ENCODE results near the gene DVL3. TPM values are rescaled to one million over a fixed set of nuclear protein-coding genes. Genes with fewer than 3 reads are reported as not detected.
A peak's percentile ranks its signal among the peaks of the same experiment; 100 is the strongest.

Gene DVL3
- polyA plus RNA-seq, 2 of the 4 experiments (the other 2 are of a cell fraction) = 14.1 to 24.4 TPM

DNA sequence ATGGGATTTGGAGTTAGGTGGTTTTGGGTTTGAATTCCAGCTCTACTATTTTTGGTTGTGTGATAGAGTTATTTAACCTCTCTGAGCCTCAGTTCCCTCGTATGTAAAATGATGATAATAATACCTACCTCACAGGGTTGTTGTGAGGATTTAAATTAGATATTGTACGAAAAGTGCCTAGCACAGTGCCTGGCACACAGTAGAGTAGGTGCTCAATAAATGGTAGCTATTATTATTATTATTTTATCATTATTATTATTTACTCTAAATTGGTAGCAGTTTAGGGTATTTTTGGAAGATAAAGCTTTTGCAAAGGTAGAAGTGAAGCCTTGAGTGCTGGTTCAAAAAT lies 18.2 kb downstream of the DVL3 start (continued):
- TF ChIP-seq, protein P1, sequence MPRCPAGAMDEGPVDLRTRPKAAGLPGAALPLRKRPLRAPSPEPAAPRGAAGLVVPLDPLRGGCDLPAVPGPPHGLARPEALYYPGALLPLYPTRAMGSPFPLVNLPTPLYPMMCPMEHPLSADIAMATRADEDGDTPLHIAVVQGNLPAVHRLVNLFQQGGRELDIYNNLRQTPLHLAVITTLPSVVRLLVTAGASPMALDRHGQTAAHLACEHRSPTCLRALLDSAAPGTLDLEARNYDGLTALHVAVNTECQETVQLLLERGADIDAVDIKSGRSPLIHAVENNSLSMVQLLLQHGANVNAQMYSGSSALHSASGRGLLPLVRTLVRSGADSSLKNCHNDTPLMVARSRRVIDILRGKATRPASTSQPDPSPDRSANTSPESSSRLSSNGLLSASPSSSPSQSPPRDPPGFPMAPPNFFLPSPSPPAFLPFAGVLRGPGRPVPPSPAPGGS (IDR thresholded peaks at IDR 0.05) = no peak

DNA sequence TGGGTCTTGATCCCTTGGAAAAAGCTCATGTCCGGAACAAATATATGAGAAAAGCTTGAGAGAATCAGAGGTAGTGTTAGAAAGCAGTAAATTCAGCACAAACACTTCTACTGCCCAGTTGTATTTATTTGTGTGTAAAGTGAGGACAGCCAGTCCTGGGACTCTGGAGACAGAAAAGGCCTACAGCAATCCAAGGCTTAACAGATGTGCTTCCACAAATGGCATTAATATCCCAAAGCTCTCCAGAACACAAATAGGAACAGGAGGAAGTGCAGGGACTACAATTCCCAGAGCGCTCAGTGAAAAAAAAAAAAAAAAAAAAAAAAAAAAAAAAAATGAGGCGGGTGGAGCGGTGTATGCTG lies 19.1 kb downstream of the DVL3 start:
- H3K27ac ChIP-seq = no peak overlapping the region
- no peak for ATAC-seq
- H3K4me2 ChIP-seq = peak overlapping the region; percentile 42; the same call in 2 of the 3 replicates
- TF ChIP-seq MYC (IDR thresholded peaks at IDR 0.05; ENCODE audit: borderline replicate concordance, low read length) = no peak
- TF ChIP-seq CBX8 (IDR thresholded peaks at IDR 0.05) = no peak
- TF ChIP-seq CBX2 (IDR thresholded peaks at IDR 0.05; ENCODE audit: borderline replicate concordance, low read depth) = no peak
- no peak for TF ChIP-seq ESRRA (IDR thresholded peaks at IDR 0.05; ENCODE audit: borderline replicate concordance, low read length)
- TF ChIP-seq, protein P2, sequence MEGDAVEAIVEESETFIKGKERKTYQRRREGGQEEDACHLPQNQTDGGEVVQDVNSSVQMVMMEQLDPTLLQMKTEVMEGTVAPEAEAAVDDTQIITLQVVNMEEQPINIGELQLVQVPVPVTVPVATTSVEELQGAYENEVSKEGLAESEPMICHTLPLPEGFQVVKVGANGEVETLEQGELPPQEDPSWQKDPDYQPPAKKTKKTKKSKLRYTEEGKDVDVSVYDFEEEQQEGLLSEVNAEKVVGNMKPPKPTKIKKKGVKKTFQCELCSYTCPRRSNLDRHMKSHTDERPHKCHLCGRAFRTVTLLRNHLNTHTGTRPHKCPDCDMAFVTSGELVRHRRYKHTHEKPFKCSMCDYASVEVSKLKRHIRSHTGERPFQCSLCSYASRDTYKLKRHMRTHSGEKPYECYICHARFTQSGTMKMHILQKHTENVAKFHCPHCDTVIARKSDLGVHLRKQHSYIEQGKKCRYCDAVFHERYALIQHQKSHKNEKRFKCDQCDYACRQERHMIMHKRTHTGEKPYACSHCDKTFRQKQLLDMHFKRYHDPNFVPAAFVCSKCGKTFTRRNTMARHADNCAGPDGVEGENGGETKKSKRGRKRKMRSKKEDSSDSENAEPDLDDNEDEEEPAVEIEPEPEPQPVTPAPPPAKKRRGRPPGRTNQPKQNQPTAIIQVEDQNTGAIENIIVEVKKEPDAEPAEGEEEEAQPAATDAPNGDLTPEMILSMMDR (IDR thresholded peaks at IDR 0.05) = no peak
- TF ChIP-seq, protein P3, sequence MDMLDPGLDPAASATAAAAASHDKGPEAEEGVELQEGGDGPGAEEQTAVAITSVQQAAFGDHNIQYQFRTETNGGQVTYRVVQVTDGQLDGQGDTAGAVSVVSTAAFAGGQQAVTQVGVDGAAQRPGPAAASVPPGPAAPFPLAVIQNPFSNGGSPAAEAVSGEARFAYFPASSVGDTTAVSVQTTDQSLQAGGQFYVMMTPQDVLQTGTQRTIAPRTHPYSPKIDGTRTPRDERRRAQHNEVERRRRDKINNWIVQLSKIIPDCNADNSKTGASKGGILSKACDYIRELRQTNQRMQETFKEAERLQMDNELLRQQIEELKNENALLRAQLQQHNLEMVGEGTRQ (IDR thresholded peaks at IDR 0.05) = no peak
- TF ChIP-seq, protein P4, sequence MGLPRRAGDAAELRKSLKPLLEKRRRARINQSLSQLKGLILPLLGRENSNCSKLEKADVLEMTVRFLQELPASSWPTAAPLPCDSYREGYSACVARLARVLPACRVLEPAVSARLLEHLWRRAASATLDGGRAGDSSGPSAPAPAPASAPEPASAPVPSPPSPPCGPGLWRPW (IDR thresholded peaks at IDR 0.05) = no peak
- TF ChIP-seq ZSCAN20 (CRISPR knock-in tag; IDR thresholded peaks at IDR 0.05) = no peak
- no peak for TF ChIP-seq EHF (CRISPR knock-in tag; IDR thresholded peaks at IDR 0.05)
- TF ChIP-seq EHMT2 (IDR thresholded peaks at IDR 0.05; ENCODE audit: low read depth) = no peak
- no peak for TF ChIP-seq GATA3 (IDR thresholded peaks at IDR 0.05; ENCODE audit: borderline replicate concordance)
- no peak for TF ChIP-seq RAD21 (conservative IDR thresholded peaks at IDR 0.05 in 1 of 2, IDR thresholded peaks at IDR 0.05 in 1 of 2)
- H3K4me3 ChIP-seq = no peak overlapping the region
- 24% methylated on average over 4 of the region's 4 CpGs for WGBS (ENCODE audit: missing lambda C conversion rate)
- FAIRE-seq = no peak
- H3K4me1 ChIP-seq = peaks cover 15% of the 10 kb centered on the region
- POLR2A ChIA-PET = interaction anchor here (0.6 to 1.1 kb wide), 2 partner anchors 11 to 20 kb away, joined by 4 to 5 read pairs; partner anchors contain the start of gene ABCF3
- H3K9me3 ChIP-seq = no peaks in the 10 kb centered on the region
- CTCF ChIA-PET = interaction anchor here (1.0 kb wide), 1 partner anchor 19 kb away, joined by 3 read pairs; the partner anchor contains the start of gene DVL3
- DNase-seq (ENCODE audit: low read depth in 1 of 2, low spot score in 1 of 2) = no peak

DNA sequence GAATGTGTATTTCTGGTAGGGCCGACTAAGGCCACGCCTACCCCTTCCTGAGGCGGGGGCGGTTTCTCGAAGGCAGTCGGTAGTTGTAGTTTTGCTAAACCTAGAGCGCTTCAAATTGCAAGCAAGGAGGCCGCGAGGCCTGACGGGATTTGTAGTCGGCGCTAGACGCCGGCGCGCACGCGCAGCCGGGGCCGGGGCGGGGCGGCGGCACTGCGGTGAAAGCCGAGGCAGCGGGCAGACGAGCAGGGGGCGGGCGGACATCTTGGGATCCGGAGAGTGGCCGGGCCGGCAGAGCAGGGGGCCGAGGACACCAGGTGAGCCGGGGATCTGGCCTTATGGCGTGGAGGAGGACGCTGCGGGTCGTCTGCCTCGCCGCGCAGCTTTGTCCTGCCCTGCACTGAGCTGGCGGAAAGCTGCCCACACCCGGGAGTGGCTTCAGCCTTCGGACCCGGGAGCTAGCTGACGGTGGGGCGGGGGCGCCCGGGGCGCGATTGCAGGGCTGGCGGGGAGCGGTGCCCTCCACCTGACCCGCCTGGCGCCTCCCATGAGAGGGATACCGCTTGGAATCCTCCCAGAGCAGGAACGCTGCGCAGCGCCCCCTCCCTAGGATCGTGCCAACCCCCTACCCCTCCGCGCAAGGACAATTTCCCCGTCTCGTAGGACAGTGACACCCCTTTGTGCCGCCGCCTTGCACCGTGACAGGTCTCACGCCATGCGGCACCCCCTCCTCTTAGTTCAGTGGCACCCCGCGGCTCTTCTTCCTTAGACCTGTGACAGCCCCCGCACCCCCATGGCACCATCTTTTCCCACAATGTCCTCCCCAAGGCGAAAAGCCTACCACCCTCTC lies 19.7 kb downstream of the DVL3 start, which contains the start of gene AP2M1:
Gene AP2M1, plus strand, starts transcription at position 210 of the 847 bp plus-strand sequence. CDS start 2,139 bp downstream, outside the sequence.
- 2% methylated on average over 19 of the region's 73 CpGs for WGBS (ENCODE audit: missing lambda C conversion rate)
- Histone ChIP-seq H3K4me3 (peak within 1 kb of the TSS; percentile 91), H3K27ac (peak within 1 kb of the TSS; percentile 95 to 99), H3K9me3 (no peaks in the 10 kb centered on the region), H3K4me1 (peaks cover 15% of the 10 kb centered on the region), H3K4me2 (peak within 1 kb of the TSS; percentile 92)
- FAIRE-seq = no peak
- ATAC-seq = peak; percentile 84 to 87
- TF ChIP-seq, protein P1 (IDR thresholded peaks at IDR 0.05) = 0 out of 3 replicates have a peak, but pooled peaks have one; percentile 27
- TF ChIP-seq BHLHE40 (IDR thresholded peaks at IDR 0.05; ENCODE audit: low read depth, low read length) (no peak), HEYL (CRISPR knock-in tag; IDR thresholded peaks at IDR 0.05) (no peak), TFCP2L1 (CRISPR knock-in tag; IDR thresholded peaks at IDR 0.05) (no peak), HOXA7 (CRISPR knock-in tag; IDR thresholded peaks at IDR 0.05) (no peak), TP53 (CRISPR knock-in tag; IDR thresholded peaks at IDR 0.05) (no peak), HDAC2 (IDR thresholded peaks at IDR 0.05) (no peak), ZFP36 (IDR thresholded peaks at IDR 0.05; ENCODE audit: borderline replicate concordance, partially characterized antibody) (no peak), POLR2A (IDR thresholded peaks at IDR 0.05; ENCODE audit: low read length) (peak; percentile 73), MYC (IDR thresholded peaks at IDR 0.05; ENCODE audit: borderline replicate concordance, low read length) (no peak), JUN (IDR thresholded peaks at IDR 0.05) (peak; percentile 33 to 62; a peak in 1 of 5 replicates), ZC3H11A (IDR thresholded peaks at IDR 0.05) (no peak)
- TF ChIP-seq, protein P2 (IDR thresholded peaks at IDR 0.05) = no peak
- ChIA-PET POLR2A (interaction anchor here (0.5 to 1.1 kb wide), 3 partner anchors 11 to 45 kb away, joined by 4 to 5 read pairs (median 4); partner anchors contain the start of gene ABCF3), CTCF (interaction anchor here (1.0 kb wide), 1 partner anchor 19 kb away, joined by 3 read pairs; the partner anchor contains the start of gene DVL3)
- peak; percentile 84 to 98 for DNase-seq (ENCODE audit: low read depth in 1 of 2, low spot score in 1 of 2)

Data from A549 (cell line).